ENCODE data around the gene CPVL.

CPVL gene

DNA sequence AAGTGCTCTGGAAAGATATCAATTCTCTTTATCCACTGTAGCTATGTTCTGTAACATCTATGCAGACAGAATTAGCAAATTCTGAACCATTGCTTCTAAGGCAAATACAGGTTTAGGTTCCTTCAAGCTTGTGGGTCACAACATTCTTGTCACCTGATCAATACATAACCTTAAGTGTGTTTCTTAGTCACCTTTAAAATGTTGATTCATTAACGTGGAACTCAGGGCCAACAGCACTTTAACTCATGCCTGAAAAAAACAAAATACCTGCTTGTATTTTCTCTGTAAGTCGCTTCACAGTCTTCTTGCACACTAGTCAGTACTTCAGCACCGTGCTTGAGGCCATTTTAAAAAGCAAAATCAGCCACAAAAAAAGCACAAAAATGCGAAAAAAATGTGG, 153.0 kb downstream of the CPVL start:
- no peaks in the 10 kb centered on the region for H3K9me3 Mint-ChIP-seq
- H3K4me1 Mint-ChIP-seq = peaks cover 4% of the 10 kb centered on the region
- H3K27ac Mint-ChIP-seq = no peak overlapping the region
- peaks cover 19% of the 10 kb centered on the region for H3K27me3 Mint-ChIP-seq
- no peak overlapping the region for H3K4me3 Mint-ChIP-seq
- ATAC-seq (ENCODE audit: low read depth) (no peak), DNase-seq (ENCODE audit: low spot score in 2 of 2) (no peak)
- H3K36me3 Mint-ChIP-seq = no peaks in the 10 kb centered on the region

DNA sequence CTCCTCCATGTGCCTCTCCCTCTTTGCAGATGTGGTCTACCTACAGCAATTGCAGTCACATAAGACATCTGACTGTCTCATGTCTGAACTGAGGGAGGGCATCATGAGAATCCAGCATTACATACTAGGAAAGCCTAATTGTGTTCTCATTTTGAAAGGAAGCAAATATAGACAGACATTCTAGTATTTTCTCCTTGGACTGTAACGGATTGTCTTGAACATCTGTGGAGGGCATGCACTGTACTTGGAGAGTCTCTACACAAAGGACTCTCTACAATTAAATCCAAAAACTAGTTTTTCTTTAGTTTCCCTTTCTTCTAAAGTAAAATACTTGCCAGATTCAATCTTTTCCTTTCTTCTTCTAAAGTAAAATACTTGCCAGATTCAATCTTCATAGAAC, 153.5 kb downstream of the CPVL start:
- no peaks in the 10 kb centered on the region for H3K36me3 Mint-ChIP-seq
- no peak overlapping the region for H3K4me3 Mint-ChIP-seq
- H3K27ac Mint-ChIP-seq = no peak overlapping the region
- H3K27me3 Mint-ChIP-seq = peaks cover 19% of the 10 kb centered on the region
- DNase-seq (ENCODE audit: low spot score in 2 of 2) (no peak), ATAC-seq (ENCODE audit: low read depth) (no peak)
- H3K9me3 Mint-ChIP-seq = no peaks in the 10 kb centered on the region
- peaks cover 4% of the 10 kb centered on the region for H3K4me1 Mint-ChIP-seq

DNA sequence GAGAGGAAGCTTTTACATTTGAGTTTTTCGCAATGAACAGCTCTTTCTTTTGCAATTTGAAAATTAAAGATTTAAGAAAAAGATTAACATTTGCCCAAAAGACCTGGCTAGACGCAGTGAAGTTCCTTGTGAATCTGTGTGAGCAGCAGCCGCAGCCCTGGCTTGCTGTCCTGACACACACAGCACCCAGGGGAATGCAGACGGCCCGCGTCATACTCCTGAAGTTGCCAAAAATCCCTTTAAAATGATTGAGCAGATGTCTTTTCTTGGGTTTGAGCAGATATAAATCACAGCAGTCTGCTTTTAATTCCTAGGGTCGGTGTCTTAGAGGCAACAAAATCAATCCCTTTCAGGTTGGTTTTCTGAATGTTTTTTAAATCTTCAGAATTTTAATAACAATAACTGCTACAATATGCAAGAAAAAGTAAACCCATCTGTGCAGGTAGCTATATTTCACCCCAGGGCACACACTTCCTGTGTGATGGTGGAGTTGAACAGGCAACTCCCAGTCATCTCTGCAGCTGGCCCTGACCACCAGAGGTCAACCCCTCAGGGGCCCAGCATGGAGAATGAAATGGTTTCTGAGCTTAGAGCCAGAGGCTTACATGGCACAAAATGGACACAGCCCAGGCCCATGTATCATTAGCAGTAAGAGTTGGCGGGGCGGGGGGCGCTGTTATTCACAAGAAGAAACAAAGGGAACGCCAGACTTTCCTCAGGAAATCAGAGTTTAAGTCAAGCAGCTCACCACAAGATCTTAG, 156.0 kb downstream of the CPVL start:
- Mint-ChIP-seq H3K4me3 (no peak overlapping the region), H3K27ac (no peak overlapping the region), H3K36me3 (no peaks in the 10 kb centered on the region), H3K27me3 (peaks cover 28% of the 10 kb centered on the region), H3K9me3 (no peaks in the 10 kb centered on the region), H3K4me1 (no peaks in the 10 kb centered on the region)
- no peak for ATAC-seq (ENCODE audit: low read depth)
- DNase-seq (ENCODE audit: low spot score in 2 of 2) = no peak

DNA sequence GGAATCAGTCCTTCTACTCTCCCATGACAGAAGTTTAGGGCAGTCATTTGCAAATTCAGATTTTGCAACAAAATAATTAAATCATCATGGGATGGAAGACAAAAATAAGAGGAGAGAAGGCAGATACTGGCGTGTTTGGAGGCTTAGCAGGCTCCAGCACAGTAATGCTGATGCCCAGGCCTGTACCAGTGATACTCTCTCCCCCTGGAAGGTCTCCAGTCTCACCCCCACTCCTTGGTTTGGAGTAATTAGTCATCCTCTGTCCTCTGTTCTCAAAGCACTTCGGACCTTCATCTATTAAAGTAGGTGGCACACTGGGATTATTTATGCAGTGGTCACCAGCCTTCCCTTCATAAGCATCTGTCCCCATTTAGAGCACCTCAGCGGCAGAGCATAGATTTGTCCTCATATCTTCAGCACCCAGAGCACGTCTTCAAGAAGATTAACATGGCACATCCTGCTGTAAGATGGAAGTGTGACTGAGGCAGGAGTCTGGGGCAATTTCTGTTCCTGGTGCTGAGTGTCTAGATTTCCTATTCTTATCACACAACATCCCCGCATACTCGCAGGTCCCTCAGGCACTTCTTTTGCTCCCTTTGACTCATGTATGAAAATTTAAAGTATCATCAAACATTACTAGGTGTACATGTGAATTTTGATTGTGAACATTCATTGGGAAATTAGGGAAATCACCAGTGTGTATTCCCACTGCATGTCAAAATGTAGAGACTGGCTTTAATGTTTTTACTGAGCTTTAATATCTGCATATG, 156.9 kb downstream of the CPVL start:
- ATAC-seq (ENCODE audit: low read depth) (no peak), DNase-seq (ENCODE audit: low spot score in 2 of 2) (no peak)
- Mint-ChIP-seq H3K9me3 (no peaks in the 10 kb centered on the region), H3K4me3 (no peak overlapping the region), H3K4me1 (no peaks in the 10 kb centered on the region), H3K27me3 (peaks cover 28% of the 10 kb centered on the region), H3K27ac (no peak overlapping the region), H3K36me3 (no peaks in the 10 kb centered on the region)

DNA sequence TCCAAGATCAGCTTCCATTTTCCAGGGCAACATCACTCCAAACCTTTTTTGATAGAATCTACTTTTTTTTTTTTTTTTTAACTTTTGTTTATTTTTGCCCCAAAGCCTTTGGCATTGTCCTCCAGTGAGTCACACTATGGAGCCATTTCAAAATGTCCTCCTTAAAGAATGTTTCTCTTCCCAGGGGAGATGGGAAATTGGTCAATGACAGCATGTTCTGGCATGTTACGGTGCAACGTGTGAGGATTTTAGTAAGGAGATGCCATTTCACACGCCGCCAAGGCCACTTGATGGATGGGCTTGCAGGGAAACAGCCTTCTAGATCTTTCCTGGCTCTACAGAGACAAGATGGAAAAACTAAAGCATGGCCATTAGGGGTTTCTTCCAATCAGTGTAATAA, 157.5 kb downstream of the CPVL start:
- Mint-ChIP-seq H3K4me1 (no peaks in the 10 kb centered on the region), H3K36me3 (no peaks in the 10 kb centered on the region), H3K9me3 (no peaks in the 10 kb centered on the region), H3K4me3 (no peak overlapping the region), H3K27ac (no peak overlapping the region), H3K27me3 (peaks cover 28% of the 10 kb centered on the region)
- DNase-seq (ENCODE audit: low spot score in 2 of 2) (no peak), ATAC-seq (ENCODE audit: low read depth) (no peak)

DNA sequence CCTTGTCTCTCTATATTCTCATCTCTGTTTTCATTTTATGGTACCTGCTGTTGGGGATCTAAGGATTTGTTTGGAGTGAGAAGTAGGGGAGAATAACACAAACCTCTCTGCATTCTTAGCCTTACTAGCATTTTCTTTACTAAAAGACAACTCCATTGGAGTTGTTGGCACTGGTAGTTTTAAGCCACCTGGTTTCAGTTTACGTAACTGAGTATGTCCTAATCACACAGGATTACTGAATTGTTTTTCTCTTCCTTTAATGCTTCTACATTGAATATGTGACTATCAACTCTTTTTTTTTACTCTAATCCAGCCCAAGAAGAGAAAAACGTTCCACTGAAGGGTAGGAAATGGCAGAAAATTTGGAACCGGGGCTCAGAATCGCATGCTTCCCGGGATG, 158.2 kb downstream of the CPVL start:
- Mint-ChIP-seq H3K4me1 (no peaks in the 10 kb centered on the region), H3K9me3 (no peaks in the 10 kb centered on the region), H3K27me3 (peaks cover 27% of the 10 kb centered on the region), H3K4me3 (no peak overlapping the region), H3K27ac (no peak overlapping the region), H3K36me3 (no peaks in the 10 kb centered on the region)
- DNase-seq (ENCODE audit: low spot score in 2 of 2) (no peak), ATAC-seq (ENCODE audit: low read depth) (no peak)

DNA sequence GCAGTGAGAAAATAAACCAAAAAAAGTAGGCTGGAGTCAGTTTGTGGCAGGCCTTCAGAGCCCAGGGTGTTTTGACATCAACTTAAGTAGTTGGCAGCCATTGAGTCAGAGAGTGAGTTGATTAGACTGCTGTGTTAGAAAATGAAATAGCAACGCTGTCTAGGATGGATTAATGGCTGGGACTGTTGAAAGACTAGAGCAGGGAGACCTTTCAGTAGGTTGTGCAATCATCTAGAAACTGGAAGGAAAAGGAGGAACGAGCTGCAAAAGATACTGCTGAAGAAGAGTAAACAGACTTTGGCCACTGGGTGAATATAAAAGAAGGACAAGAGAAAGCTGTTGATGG, 159.6 kb downstream of the CPVL start:
- no peak for DNase-seq (ENCODE audit: low spot score in 2 of 2)
- Mint-ChIP-seq H3K36me3 (no peaks in the 10 kb centered on the region), H3K27ac (no peak overlapping the region), H3K4me3 (no peak overlapping the region), H3K9me3 (no peaks in the 10 kb centered on the region), H3K27me3 (peaks cover 23% of the 10 kb centered on the region), H3K4me1 (no peaks in the 10 kb centered on the region)
- ATAC-seq (ENCODE audit: low read depth) = no peak

DNA sequence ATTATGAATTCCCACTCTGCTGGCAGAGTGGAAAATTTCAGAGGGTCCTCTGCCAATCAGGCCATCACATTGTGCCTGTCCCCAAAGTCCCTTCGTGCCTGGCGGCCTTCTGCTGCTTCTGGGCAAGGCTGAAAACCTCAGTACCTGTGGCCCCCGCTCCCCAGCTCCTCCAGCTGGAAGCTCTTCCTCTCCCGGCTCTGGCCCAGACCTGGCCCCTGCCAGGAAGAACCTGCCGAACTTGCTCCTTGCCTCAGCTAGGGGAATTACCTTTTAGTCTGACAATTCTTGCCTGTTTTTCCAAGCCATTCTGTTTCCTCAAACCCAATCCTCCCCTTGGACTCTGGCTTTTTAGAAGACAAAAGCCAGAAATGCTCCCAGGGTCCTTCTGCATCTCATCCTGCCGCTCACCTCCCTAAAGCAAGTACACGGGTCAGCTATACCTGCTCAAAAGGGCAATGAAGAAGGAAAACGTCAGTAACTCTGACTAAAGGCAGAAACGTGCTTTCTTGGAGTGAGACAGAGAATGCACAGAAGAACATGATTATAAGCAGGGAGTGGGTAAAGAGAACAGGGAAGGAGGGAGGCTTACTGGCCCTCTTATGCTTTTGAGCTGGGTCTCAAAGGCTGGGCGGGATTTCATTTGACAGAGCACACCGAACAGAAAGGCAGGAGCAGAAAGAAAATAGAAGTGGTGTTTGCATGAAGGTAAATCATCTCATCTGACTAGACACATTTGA, 160.1 kb downstream of the CPVL start:
- Mint-ChIP-seq H3K4me3 (no peak overlapping the region), H3K27me3 (peaks cover 23% of the 10 kb centered on the region), H3K9me3 (no peaks in the 10 kb centered on the region), H3K27ac (no peak overlapping the region), H3K4me1 (no peaks in the 10 kb centered on the region), H3K36me3 (no peaks in the 10 kb centered on the region)
- ATAC-seq (ENCODE audit: low read depth) (no peak), DNase-seq (ENCODE audit: low spot score in 2 of 2) (no peak)

DNA sequence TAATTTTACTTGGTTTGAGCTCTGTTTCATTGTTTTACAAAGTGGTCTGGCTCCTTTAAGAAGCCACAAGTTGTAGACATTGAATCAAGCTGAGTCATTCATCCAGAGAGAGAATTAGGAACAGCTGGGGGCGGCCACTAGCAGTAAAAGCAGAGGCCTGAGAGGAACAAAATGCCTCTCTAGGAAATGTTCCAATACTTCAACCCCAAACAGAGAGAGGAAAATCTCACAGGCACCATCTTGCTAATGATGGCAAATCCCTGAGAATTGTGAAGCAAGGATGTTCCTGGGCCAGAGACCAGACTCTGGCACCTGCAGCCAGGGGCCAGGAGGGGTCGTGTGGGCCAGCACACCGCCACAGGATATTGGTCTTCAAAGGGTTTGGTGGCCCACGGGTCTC, 161.7 kb downstream of the CPVL start:
- H3K36me3 Mint-ChIP-seq = no peaks in the 10 kb centered on the region
- H3K9me3 Mint-ChIP-seq = no peaks in the 10 kb centered on the region
- no peak overlapping the region for H3K27ac Mint-ChIP-seq
- H3K4me1 Mint-ChIP-seq = no peaks in the 10 kb centered on the region
- H3K4me3 Mint-ChIP-seq = no peak overlapping the region
- ATAC-seq (ENCODE audit: low read depth) = no peak
- H3K27me3 Mint-ChIP-seq = peaks cover 27% of the 10 kb centered on the region
- DNase-seq (ENCODE audit: low spot score in 2 of 2) = no peak

DNA sequence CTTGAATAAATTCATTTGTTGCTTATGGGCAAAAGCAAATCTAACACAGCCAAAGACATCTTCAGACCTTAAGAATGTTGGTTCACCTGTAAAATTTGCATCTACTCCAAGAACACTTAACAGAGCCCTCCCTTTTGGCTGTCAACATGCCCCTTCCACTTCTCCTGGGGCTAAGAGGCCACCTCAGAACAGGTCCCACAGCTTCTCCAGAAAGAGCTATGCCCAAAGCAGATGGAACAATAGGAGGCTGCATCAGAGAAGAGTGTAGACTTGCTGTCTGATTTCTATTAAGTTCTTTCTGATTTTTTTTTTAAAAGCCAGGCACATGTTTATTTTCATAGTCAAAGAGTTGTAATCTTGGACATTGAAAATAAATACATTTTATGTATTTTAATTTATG, 162.1 kb downstream of the CPVL start:
- Mint-ChIP-seq H3K36me3 (no peaks in the 10 kb centered on the region), H3K4me3 (no peak overlapping the region), H3K4me1 (no peaks in the 10 kb centered on the region), H3K27ac (no peak overlapping the region), H3K9me3 (no peaks in the 10 kb centered on the region), H3K27me3 (peaks cover 26% of the 10 kb centered on the region)
- ATAC-seq (ENCODE audit: low read depth) (no peak), DNase-seq (ENCODE audit: low spot score in 2 of 2) (no peak)

DNA sequence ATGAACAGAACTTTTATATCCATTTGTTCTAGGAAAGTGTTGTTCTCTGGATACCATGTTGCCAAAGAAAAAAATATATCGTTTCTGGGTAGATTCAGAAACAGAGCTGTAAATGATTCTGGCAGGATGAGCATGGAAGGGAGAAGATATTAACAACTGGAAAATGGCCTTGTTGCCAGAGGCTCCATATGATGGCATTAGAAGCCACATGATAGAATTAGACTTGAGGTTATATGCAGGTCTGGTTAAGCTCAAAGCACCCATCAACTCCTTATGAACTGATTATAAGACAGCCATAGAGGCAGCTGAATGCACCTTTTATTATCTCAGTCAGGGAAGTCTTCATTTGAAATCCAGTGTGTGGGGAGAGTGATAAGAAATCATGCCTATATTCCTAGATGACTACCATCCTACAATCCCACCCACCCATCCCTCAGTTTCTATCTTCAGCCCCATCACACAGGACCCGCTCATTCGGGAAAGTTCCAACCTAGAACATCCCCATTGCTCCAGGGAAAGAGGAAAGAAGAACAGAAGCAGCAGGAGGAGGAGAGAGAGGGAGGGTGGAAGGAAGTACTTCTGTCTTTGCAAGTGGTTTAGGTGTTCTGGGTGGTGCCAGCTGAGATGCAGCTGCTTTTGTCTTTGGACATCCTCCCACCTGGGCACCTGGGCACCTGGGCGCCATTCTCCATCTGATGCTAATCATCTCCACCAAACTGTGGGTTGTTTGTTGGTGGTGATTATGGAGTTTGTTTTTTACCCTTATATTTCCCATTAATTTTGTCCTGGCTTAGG, 162.7 kb downstream of the CPVL start:
- H3K4me3 Mint-ChIP-seq = no peak overlapping the region
- H3K36me3 Mint-ChIP-seq = no peaks in the 10 kb centered on the region
- DNase-seq (ENCODE audit: low spot score in 2 of 2) = no peak
- no peak for ATAC-seq (ENCODE audit: low read depth)
- no peaks in the 10 kb centered on the region for H3K4me1 Mint-ChIP-seq
- peaks cover 20% of the 10 kb centered on the region for H3K27me3 Mint-ChIP-seq
- no peaks in the 10 kb centered on the region for H3K9me3 Mint-ChIP-seq
- no peak overlapping the region for H3K27ac Mint-ChIP-seq

DNA sequence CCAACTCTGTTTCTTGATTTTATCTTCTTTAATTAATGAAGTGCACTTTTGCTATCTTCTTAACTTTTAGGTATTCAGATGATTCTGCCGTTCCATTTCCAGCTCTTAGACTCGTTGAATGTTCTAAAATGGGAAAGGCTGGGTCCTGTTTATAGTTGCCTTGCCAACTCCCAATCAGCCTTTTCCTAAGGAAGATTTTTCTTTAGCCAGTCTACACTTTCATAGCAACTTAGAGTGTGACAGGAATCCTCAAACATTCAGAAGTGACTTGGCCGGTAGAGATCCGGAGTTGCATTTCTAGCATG, 165.2 kb downstream of the CPVL start:
- Mint-ChIP-seq H3K4me1 (no peaks in the 10 kb centered on the region), H3K4me3 (no peak overlapping the region), H3K9me3 (peaks cover 2% of the 10 kb centered on the region), H3K36me3 (no peaks in the 10 kb centered on the region), H3K27ac (no peak overlapping the region), H3K27me3 (peaks cover 11% of the 10 kb centered on the region)
- ATAC-seq (ENCODE audit: low read depth) = no peak
- no peak for DNase-seq (ENCODE audit: low spot score in 2 of 2)

DNA sequence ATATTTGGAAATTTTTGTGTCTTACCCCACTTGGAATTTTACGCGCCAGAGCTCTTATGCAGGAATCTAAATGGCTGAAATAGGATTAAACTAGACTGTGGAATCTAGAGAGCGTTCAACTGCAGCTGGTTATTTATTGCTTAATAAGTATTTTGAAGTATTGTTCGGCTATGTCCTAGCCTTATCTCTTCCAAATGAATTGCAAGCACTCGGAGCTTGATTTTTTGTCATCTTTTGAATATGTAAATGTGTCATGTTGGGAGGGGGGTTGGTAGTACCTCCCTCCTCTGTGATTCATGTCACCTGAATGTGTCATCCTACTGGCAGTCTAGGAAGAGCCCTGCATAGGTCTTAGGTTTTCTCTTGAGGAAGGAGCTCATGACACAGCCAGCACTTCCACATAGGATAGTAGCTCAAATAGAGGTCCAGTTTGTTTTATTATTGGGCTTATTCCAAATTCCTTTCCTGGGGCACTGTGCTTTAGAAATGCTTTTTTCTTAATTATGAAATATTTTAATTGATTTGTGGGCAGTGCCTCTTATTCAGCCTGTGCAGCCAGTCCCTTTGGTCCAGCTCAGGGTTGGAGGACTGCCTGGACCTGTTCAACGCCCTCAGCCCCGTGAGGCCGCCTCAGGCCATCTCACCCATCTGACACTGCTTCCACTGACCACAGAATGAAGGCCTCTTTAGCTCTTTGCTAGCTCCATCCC, 165.7 kb downstream of the CPVL start:
- Mint-ChIP-seq H3K27ac (no peak overlapping the region), H3K4me1 (no peaks in the 10 kb centered on the region), H3K27me3 (peaks cover 10% of the 10 kb centered on the region), H3K36me3 (no peaks in the 10 kb centered on the region), H3K9me3 (peaks cover 2% of the 10 kb centered on the region), H3K4me3 (no peak overlapping the region)
- DNase-seq (ENCODE audit: low spot score in 2 of 2) (no peak), ATAC-seq (ENCODE audit: low read depth) (no peak)

All from memory B cell (primary cell).